HG02870 (cell line): ENCODE results near the gene CARMIL3.
"Not testable (repeated sequence)": the region's sequence is repeated elsewhere in the genome, so short reads cannot be mapped to it uniquely, and the experiment has no call there.

ENCODE experiments used
- ATAC-seq: cut with Tn5 transposase; IDR thresholded peaks from one replicate; pipeline ENCODE4 v1.9.1; 2021; ENCODE audit warnings: mild to moderate bottlenecking, moderate library complexity; ENCODE audit not compliant: unreplicated experiment

Gene CARMIL3

GRCh38 chr14:24036963-24037657 lies 14.7 kb upstream of the CARMIL3 start:
- ATAC-seq: not testable (repeated sequence)

- no peak for ATAC-seq
Measured at GRCh38 chr14:24037658-24038037, 14.2 kb upstream of the CARMIL3 start.

GRCh38 chr14:24038686-24039085 lies 13.1 kb upstream of the CARMIL3 start:
- no peak for ATAC-seq

GRCh38 chr14:24040692-24041091 lies 11.1 kb upstream of the CARMIL3 start:
- no peak for ATAC-seq

- no peak for ATAC-seq
Measured at GRCh38 chr14:24042746-24043145, 9.1 kb upstream of the CARMIL3 start.

- ATAC-seq: not testable (repeated sequence)
Measured at GRCh38 chr14:24049002-24049401, 2.8 kb upstream of the CARMIL3 start.

- not testable (repeated sequence) for ATAC-seq
Measured at GRCh38 chr14:24050753-24051152, 1.1 kb upstream of the CARMIL3 start.

GRCh38 chr14:24051176-24051788 lies 527 bp upstream of the CARMIL3 start:
- ATAC-seq: peak; percentile 19

GRCh38 chr14:24052656-24053547 lies 1.1 kb downstream of the CARMIL3 start:
- ATAC-seq: no peak

- no peak for ATAC-seq
Measured at GRCh38 chr14:24053548-24054323, 1.9 kb downstream of the CARMIL3 start.

- no peak for ATAC-seq
Measured at GRCh38 chr14:24054324-24054641, 2.5 kb downstream of the CARMIL3 start.

GRCh38 chr14:24054646-24055045 lies 2.8 kb downstream of the CARMIL3 start:
- ATAC-seq: no peak

GRCh38 chr14:24055971-24056799 lies 4.4 kb downstream of the CARMIL3 start:
- ATAC-seq: no peak

GRCh38 chr14:24056800-24057184 lies 5.0 kb downstream of the CARMIL3 start:
- no peak for ATAC-seq

GRCh38 chr14:24057271-24057670 lies 5.5 kb downstream of the CARMIL3 start:
- no peak for ATAC-seq

- peak; percentile 9 for ATAC-seq
Measured at GRCh38 chr14:24057867-24058259, 6.1 kb downstream of the CARMIL3 start.

- peak; percentile 68 for ATAC-seq
Measured at GRCh38 chr14:24058260-24058950, 6.6 kb downstream of the CARMIL3 start.

GRCh38 chr14:24058951-24059475 lies 7.2 kb downstream of the CARMIL3 start:
- ATAC-seq: no peak

GRCh38 chr14:24059841-24060388 lies 8.1 kb downstream of the CARMIL3 start:
- ATAC-seq: no peak
